Stomach (tissue), 9 donors: ENCODE measurements around the gene CUL4A. TPM values are rescaled to one million over a fixed set of nuclear protein-coding genes. Genes with fewer than 3 reads are reported as not detected.

ENCODE experiments used
- DNase-seq, 2 donors: peaks; one replicate each; pipeline versions ENCODE4 v3.0.0 to v3.0.0-alpha.2; 2013 to 2019
- H3K27ac ChIP-seq, 5 donors: fragments of 200-600 bp in 4 of 5; sonication (generic) in 4 of 5; one replicate each; pipeline ENCODE4 v1.5.1; 2013 to 2019; ENCODE audit warnings: mild to moderate bottlenecking in 1 of 5, moderate library complexity in 1 of 5
- H3K27me3 ChIP-seq, 3 donors: fragments of 200-600 bp; sonication (generic); one replicate each; pipeline ENCODE4 v1.5.1; 2017 to 2019; ENCODE audit warnings: mixed run types in 1 of 3
- H3K36me3 ChIP-seq, 4 donors: fragments of 200-600 bp; sonication (generic); 1 replicate in 3 of 4; 2 replicates in 1 of 4; pipeline ENCODE4 v1.5.1; 2016 to 2019
- H3K4me1 ChIP-seq, 4 donors: fragments of 200-600 bp; sonication (generic); one replicate each; pipeline ENCODE4 v1.5.1; 2016 to 2019
- H3K4me3 ChIP-seq, 4 donors: fragments of 200-600 bp; sonication (generic) in 3 of 4; one replicate each; pipeline ENCODE4 v1.5.1; 2016 to 2019; ENCODE audit warnings: mild to moderate bottlenecking in 1 of 4
- H3K9me3 ChIP-seq, 4 donors: fragments of 200-600 bp; sonication (generic); one replicate each; pipeline ENCODE4 v1.5.1; 2016 to 2019
- EP300 ChIP-seq: sonication (generic); formaldehyde crosslinking; IDR thresholded peaks from one replicate; pipeline ENCODE4 v1.6.1; 2017; ENCODE audit warnings: antibody characterized with exemption
- POLR2A ChIP-seq, 4 donors: fragments of 450-650 bp; IDR thresholded peaks; one replicate each; pipeline ENCODE4 v1.6.1; 2016; ENCODE audit warnings: antibody characterized with exemption in 4 of 4, control low read depth in 2 of 4, mild to moderate bottlenecking in 1 of 4, moderate library complexity in 1 of 4
- POLR2AphosphoS5 ChIP-seq, 3 donors: sonication (generic); formaldehyde crosslinking; IDR thresholded peaks; one replicate each; pipeline ENCODE4 v1.6.1; 2016; ENCODE audit warnings: antibody characterized with exemption in 3 of 3
- WGBS, 5 donors: extraction: QIAGEN DNeasy Blood & Tissue Kit in 3 of 5; methylation state at CpG; one replicate each; pipeline versions ENCODE4 v1.1.5 to v1.1.7; 2013 to 2018; 5-methylcytosine and 5-hydroxymethylcytosine counted together
- intact Hi-C: fragments of 100-400 bp; cut with DNase I; formaldehyde crosslinking; loops from one replicate; pipeline ENCODE4 v1.15.1; 2023; ENCODE audit warnings: low total_unique reads
- polyA plus RNA-seq, 3 donors: library from polyadenylated mRNA; stranded (reverse); fragments of 200-250 nt; gene quantifications; one replicate each; pipeline ENCODE4 v1.2.3, GENCODE V29; 2013
- total RNA-seq, 5 donors: library from RNA; depleted of rRNA; stranded (reverse); fragments of >200 nt; gene quantifications; one replicate each; pipeline versions ENCODE4 v1.1.0 to v1.2.3, GENCODE V29; 2014 to 2016
- TF ChIP-seq, protein P1 (sequence below), 7 experiments: fragments of 450-650 bp in 4 of 7; fragments of 200-600 bp in 3 of 7; sonication (generic) in 3 of 7; IDR thresholded peaks; one replicate each; pipeline ENCODE4 v1.5.1; 2016 to 2019; ENCODE audit warnings: antibody characterized with exemption in 7 of 7, control low read depth in 2 of 7, mild to moderate bottlenecking in 1 of 7
- donor health status: healthy with polysubstance abuse.
- donor health status: Bipolar disorder and iron deficiency.
- donor health status: healthy.

CUL4A gene
- total and polyA plus RNA-seq, 8 donors = 24.4 to 153 (median 108) TPM

DNA sequence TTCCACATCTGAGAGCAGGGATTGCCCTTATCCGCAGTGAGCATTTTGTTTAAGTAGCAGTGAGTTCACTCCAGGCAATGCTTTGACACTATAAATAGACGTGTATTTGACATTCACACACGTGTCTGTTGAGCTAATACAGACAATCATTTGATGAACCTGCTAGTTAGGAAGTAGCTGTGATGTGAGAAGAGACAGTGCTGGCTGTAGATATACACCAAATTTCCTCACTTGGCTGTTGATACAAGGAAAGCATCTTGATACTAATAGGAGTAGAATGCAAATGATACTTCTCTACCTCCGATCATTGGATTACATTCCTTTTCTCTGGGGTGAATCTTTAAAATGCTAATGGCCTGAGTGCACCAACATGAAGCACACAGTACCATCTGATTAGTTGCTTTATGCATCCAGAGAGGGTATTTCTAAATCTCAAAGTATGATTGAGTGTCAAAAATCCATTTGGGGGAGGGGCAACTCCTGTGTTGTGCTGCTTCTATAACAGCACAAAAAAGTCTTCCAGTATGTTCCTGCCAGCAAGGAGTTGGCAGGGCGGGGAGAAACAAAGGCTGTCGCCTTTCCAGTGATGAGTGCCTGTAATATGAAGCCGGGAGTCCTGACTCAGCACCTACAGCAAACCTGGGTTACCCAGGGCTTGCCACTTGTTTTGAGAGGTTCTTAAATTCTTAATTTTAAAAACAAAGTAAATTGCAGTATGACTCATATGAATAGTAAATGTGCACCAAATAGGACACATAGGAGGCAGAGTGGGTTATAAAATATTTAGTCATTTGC is 7.0 kb downstream of the CUL4A start:
- DNase-seq = peak; percentile 60 to 71
- TF ChIP-seq POLR2AphosphoS5 (IDR thresholded peaks at IDR 0.05) (no peak), POLR2A (IDR thresholded peaks at IDR 0.05) (no peak), EP300 (no peak)
- TF ChIP-seq, protein P1, sequence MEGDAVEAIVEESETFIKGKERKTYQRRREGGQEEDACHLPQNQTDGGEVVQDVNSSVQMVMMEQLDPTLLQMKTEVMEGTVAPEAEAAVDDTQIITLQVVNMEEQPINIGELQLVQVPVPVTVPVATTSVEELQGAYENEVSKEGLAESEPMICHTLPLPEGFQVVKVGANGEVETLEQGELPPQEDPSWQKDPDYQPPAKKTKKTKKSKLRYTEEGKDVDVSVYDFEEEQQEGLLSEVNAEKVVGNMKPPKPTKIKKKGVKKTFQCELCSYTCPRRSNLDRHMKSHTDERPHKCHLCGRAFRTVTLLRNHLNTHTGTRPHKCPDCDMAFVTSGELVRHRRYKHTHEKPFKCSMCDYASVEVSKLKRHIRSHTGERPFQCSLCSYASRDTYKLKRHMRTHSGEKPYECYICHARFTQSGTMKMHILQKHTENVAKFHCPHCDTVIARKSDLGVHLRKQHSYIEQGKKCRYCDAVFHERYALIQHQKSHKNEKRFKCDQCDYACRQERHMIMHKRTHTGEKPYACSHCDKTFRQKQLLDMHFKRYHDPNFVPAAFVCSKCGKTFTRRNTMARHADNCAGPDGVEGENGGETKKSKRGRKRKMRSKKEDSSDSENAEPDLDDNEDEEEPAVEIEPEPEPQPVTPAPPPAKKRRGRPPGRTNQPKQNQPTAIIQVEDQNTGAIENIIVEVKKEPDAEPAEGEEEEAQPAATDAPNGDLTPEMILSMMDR (IDR thresholded peaks at IDR 0.05) = no peak
- H3K27ac ChIP-seq = peak overlapping the region; percentile 50 to 75 (median 65)
- H3K4me1 ChIP-seq = peaks cover 31 to 95% (median 66%) of the 10 kb centered on the region in 4 donors
- no peak overlapping the region for H3K4me3 ChIP-seq
- H3K27me3 ChIP-seq = no peaks in the 10 kb centered on the region
- WGBS, 5 donors = 17 to 31% (median 20%) methylated on average over 7 of the region's 7 CpGs
- intact Hi-C loops = no loop called here
- no peaks in the 10 kb centered on the region for H3K9me3 ChIP-seq
- H3K36me3 ChIP-seq = peaks cover 2 to 34% (median 33%) of the 10 kb centered on the region in 4 donors

DNA sequence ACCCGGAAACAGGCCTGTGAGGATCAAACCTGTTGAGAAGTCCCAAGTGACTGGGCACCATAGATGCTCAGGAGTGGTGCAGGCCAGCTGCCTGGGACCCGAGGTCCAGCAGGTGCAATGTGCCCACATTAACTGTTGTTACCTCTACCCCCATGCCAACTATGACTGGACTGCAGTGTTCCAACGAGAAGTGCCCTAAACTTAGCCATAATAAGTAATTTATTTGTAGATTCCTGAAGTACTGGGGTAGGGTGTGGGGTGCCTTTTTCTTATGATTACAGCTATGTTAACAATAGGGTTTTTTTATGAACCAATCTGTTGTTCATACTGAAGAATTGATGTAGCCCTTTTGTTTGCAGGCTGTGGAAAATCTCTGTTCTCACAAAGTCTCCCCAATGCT is 9.2 kb downstream of the CUL4A start:
- Histone ChIP-seq H3K4me3 (no peak overlapping the region), H3K27me3 (no peaks in the 10 kb centered on the region), H3K4me1 (peaks cover 27 to 73% (median 55%) of the 10 kb centered on the region in 4 donors), H3K27ac (peak overlapping the region in 3 of 5 donors; percentile 1 to 10 (median 6)), H3K9me3 (no peaks in the 10 kb centered on the region), H3K36me3 (peaks cover 10 to 46% (median 44%) of the 10 kb centered on the region in 4 donors)
- no peak for DNase-seq
- intact Hi-C loops = no loop called here
- 49 to 78% (median 54%) methylated on average over 3 of the region's 3 CpGs for WGBS, 5 donors
- TF ChIP-seq, protein P1 (IDR thresholded peaks at IDR 0.05) = no peak
- TF ChIP-seq POLR2A (IDR thresholded peaks at IDR 0.05) (no peak), POLR2AphosphoS5 (IDR thresholded peaks at IDR 0.05) (no peak), EP300 (no peak)

DNA sequence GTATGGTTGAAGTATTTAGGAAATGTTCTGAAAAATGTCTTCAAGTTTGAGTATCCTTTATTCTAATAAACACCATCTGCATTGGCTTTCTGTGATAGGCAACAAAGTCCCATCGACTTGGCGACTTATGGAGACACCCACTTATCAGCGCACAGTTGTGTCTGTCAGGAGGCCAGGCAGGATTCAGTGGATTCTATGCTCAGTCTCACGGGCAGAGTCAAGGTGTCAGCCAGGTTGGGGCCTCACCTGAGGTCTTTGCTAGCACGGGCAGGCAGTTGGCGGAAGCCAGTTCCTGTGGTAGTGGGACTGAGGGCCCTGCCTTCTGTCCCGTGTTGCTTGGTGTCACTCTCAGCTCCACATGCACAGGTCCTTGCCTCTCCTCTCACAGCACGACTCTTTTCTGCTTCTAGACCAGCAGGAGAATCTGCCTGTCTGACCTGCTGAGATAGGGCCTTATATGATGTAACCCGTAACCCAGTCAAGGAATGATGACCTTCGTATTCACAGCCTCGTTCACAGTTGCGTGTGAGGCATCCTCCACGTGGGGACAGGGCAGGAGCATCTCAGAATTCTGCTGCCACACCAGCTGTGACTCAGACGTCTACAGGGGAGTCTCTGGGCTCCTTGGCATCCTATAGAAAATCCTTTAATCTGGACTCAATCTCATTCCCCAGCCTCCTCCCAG is 10.0 kb downstream of the CUL4A start:
- Histone ChIP-seq H3K27ac (peak overlapping the region in 2 of 5 donors; percentile 23 to 32), H3K27me3 (no peaks in the 10 kb centered on the region), H3K4me3 (no peak overlapping the region), H3K36me3 (peaks cover 16 to 54% (median 52%) of the 10 kb centered on the region in 4 donors), H3K9me3 (no peaks in the 10 kb centered on the region), H3K4me1 (peaks cover 27 to 65% (median 49%) of the 10 kb centered on the region in 4 donors)
- 82 to 87% (median 85%) methylated on average over 14 of the region's 14 CpGs for WGBS, 5 donors
- TF ChIP-seq POLR2AphosphoS5 (IDR thresholded peaks at IDR 0.05) (no peak), EP300 (no peak), POLR2A (IDR thresholded peaks at IDR 0.05) (no peak)
- TF ChIP-seq, protein P1 (IDR thresholded peaks at IDR 0.05) = no peak
- no peak for DNase-seq
- intact Hi-C loops = no loop called here

DNA sequence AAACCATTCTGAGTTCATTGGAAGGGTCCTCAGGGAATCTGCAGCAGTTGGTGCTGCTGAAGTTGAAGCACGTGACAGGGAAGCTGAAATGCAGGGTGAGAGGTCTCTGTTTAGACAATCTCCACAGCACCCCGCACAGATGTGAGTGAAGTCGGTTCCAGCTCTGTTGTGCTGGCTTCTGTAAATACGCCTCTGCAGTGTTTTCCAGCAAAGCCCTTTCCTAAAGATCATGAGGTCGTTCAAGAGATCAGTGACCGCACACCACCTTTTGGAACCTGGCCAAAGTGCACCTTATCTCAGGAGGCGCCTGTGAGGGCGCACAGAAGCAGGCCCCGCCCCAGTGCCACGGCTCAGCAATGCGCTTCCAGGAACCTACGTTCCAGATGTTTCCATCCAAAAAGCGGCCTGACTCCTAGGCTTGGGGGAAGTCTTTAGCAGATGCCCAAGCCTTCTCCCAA is 10.8 kb downstream of the CUL4A start:
- H3K27ac ChIP-seq = peak overlapping the region in 3 of 5 donors; percentile 2 to 32 (median 11)
- TF ChIP-seq EP300 (no peak), POLR2AphosphoS5 (IDR thresholded peaks at IDR 0.05) (peak in 1 of 3 donors; percentile 4)
- WGBS, 5 donors = 28 to 57% (median 48%) methylated on average over 6 to 13 of the region's 13 CpGs
- no peak overlapping the region for H3K4me3 ChIP-seq
- H3K27me3 ChIP-seq = no peaks in the 10 kb centered on the region
- DNase-seq = peak; percentile 60 to 77
- peaks cover 20 to 58% (median 41%) of the 10 kb centered on the region in 4 donors for H3K4me1 ChIP-seq
- H3K36me3 ChIP-seq = peaks cover 20 to 62% (median 60%) of the 10 kb centered on the region in 4 donors
- intact Hi-C loops = no loop called here
- H3K9me3 ChIP-seq = no peaks in the 10 kb centered on the region
